ENCODE data around the gene RNF220. TPM values are rescaled to one million over a fixed set of nuclear protein-coding genes. Genes with fewer than 3 reads are reported as not detected.

RNF220 gene
- polyA plus RNA-seq, 1 donor (not counting 4 experiments of a cell fraction or from before 2014, with no cell fraction given) = 42.7 TPM

DNA sequence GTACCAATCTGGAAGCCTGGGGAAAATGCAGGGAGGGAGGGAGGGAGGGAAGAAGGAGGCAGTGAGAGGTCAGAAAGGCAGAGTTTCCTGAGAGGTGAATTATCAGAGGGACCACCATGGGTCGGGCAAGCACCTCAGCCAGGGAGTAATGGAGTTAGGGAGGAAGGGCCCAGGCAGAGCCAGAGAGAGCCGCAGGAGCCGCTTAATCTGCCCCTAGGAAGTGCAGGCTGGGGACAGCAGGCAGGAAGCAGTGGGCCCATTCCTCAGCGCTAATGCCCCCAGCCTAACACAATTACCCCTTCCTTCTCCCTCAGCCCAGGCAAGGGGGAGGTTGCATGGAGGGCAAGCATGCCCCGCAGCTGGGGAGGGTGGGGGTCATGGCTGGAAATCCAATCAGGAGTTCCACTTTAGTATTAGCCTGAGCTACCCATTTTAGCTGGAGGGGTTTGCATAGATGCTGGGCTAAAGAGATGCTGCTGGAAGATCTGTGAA is 160.2 kb downstream of the RNF220 start:
- Histone ChIP-seq H3K9me1 (ENCODE audit: control insufficient read depth, extremely low read depth, insufficient read depth, low read length) (no peaks in the 10 kb centered on the region), H3K9me3 (ENCODE audit: control insufficient read depth, low read depth, low read length) (no peaks in the 10 kb centered on the region), H3K27me3 (ENCODE audit: control insufficient read depth, extremely low read depth, insufficient read depth, low read length) (no peaks in the 10 kb centered on the region), H4K20me1 (ENCODE audit: control insufficient read depth, extremely low read depth, insufficient read depth, low read length) (no peaks in the 10 kb centered on the region), H3K79me2 (ENCODE audit: control insufficient read depth, insufficient read depth, low read length) (no peaks in the 10 kb centered on the region), H3K9ac (ENCODE audit: control insufficient read depth, extremely low read depth, insufficient read depth, low read length) (no peak overlapping the region), H2AFZ (ENCODE audit: control insufficient read depth, low read length) (no peak overlapping the region), H3K4me2 (ENCODE audit: control insufficient read depth, extremely low read depth, insufficient read depth, low read depth, low read length) (no peak overlapping the region), H3K4me3 (ENCODE audit: control insufficient read depth in 2 of 3, extremely low read depth in 1 of 3, insufficient read depth in 2 of 3, low read depth in 1 of 3, low read length in 3 of 3) (no peak overlapping the region), H3K27ac (ENCODE audit: control insufficient read depth, insufficient read depth, low read length) (no peak overlapping the region), H3K4me1 (ENCODE audit: control insufficient read depth, extremely low read depth, insufficient read depth, low read length) (peaks cover 15% of the 10 kb centered on the region), H3K36me3 (ENCODE audit: control insufficient read depth in 2 of 2, extremely low read depth in 1 of 2, insufficient read depth in 2 of 2, low read length in 2 of 2) (no peaks in the 10 kb centered on the region)
- DNase-seq (ENCODE audit: low read depth, low spot score) = no peak
- no peak for TF ChIP-seq EZH2 (IDR thresholded peaks at IDR 0.05; ENCODE audit: low read length)
- TF ChIP-seq, protein P1, sequence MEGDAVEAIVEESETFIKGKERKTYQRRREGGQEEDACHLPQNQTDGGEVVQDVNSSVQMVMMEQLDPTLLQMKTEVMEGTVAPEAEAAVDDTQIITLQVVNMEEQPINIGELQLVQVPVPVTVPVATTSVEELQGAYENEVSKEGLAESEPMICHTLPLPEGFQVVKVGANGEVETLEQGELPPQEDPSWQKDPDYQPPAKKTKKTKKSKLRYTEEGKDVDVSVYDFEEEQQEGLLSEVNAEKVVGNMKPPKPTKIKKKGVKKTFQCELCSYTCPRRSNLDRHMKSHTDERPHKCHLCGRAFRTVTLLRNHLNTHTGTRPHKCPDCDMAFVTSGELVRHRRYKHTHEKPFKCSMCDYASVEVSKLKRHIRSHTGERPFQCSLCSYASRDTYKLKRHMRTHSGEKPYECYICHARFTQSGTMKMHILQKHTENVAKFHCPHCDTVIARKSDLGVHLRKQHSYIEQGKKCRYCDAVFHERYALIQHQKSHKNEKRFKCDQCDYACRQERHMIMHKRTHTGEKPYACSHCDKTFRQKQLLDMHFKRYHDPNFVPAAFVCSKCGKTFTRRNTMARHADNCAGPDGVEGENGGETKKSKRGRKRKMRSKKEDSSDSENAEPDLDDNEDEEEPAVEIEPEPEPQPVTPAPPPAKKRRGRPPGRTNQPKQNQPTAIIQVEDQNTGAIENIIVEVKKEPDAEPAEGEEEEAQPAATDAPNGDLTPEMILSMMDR (optimal IDR thresholded peaks at IDR 0.05 in 1 of 3, IDR thresholded peaks at IDR 0.05 in 1 of 3, conservative IDR thresholded peaks at IDR 0.05 in 1 of 3; ENCODE audit: extremely low read depth in 1 of 3, insufficient read depth in 2 of 3, low read length in 3 of 3) = no peak
- dilution Hi-C loops (cut with MboI; ENCODE audit: extremely low pct_ligation_motif_present, low sequenced_read_pairs) = no loop called here
- FAIRE-seq = no peak

DNA sequence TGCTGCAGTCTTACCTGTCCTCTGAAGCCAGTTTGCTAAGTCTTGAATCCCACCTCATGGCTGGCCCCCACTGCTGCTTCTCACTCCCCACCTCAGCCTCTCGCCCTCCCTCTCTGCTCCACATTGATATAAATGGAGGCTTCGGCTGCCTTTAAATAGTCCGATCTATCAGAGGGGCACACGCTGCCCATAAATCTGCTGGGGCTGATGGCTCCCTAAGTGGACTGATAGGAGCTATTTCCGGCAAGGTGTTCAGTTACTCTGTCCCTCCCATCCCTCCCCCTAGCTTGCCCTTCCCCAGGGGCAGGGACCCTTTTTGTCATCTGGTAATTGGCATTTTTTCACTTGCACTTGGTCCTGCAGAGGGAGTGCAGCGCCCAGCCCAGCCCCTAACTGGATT is 160.8 kb downstream of the RNF220 start:
- Histone ChIP-seq H3K4me3 (ENCODE audit: control insufficient read depth in 2 of 3, extremely low read depth in 1 of 3, insufficient read depth in 2 of 3, low read depth in 1 of 3, low read length in 3 of 3) (no peak overlapping the region), H3K9me3 (ENCODE audit: control insufficient read depth, low read depth, low read length) (no peaks in the 10 kb centered on the region), H3K27me3 (ENCODE audit: control insufficient read depth, extremely low read depth, insufficient read depth, low read length) (no peaks in the 10 kb centered on the region), H3K4me2 (ENCODE audit: control insufficient read depth, extremely low read depth, insufficient read depth, low read depth, low read length) (no peak overlapping the region), H3K9me1 (ENCODE audit: control insufficient read depth, extremely low read depth, insufficient read depth, low read length) (no peaks in the 10 kb centered on the region), H4K20me1 (ENCODE audit: control insufficient read depth, extremely low read depth, insufficient read depth, low read length) (no peaks in the 10 kb centered on the region), H3K27ac (ENCODE audit: control insufficient read depth, insufficient read depth, low read length) (no peak overlapping the region), H3K79me2 (ENCODE audit: control insufficient read depth, insufficient read depth, low read length) (no peaks in the 10 kb centered on the region), H3K36me3 (ENCODE audit: control insufficient read depth in 2 of 2, extremely low read depth in 1 of 2, insufficient read depth in 2 of 2, low read length in 2 of 2) (no peaks in the 10 kb centered on the region), H2AFZ (ENCODE audit: control insufficient read depth, low read length) (no peak overlapping the region), H3K4me1 (ENCODE audit: control insufficient read depth, extremely low read depth, insufficient read depth, low read length) (peaks cover 12% of the 10 kb centered on the region), H3K9ac (ENCODE audit: control insufficient read depth, extremely low read depth, insufficient read depth, low read length) (no peak overlapping the region)
- dilution Hi-C loops (cut with MboI; ENCODE audit: extremely low pct_ligation_motif_present, low sequenced_read_pairs) = no loop called here
- FAIRE-seq = no peak
- TF ChIP-seq, protein P1 (optimal IDR thresholded peaks at IDR 0.05 in 1 of 3, IDR thresholded peaks at IDR 0.05 in 1 of 3, conservative IDR thresholded peaks at IDR 0.05 in 1 of 3; ENCODE audit: extremely low read depth in 1 of 3, insufficient read depth in 2 of 3, low read length in 3 of 3) = no peak
- no peak for TF ChIP-seq EZH2 (IDR thresholded peaks at IDR 0.05; ENCODE audit: low read length)
- DNase-seq (ENCODE audit: low read depth, low spot score) = no peak
